Erythroblast (primary cell): ENCODE measurements around the gene HESX1.

Experiments
- DNase-seq, 2 experiments: peaks; one replicate each; lab custom pipeline; 2025; lab: John Stamatoyannopoulos, UW
- GATA1 ChIP-seq: IDR thresholded peaks from 2 replicates; pipeline ENCODE4 v1.6.1; 2011; ENCODE audit warnings: low read depth, mild to moderate bottlenecking, control low read depth, low read length, moderate library complexity
- POLR2A ChIP-seq: IDR thresholded peaks from 2 replicates; pipeline ENCODE4 v1.6.1; 2011; ENCODE audit warnings: mild to moderate bottlenecking, low read length

The HESX1 gene

DNA sequence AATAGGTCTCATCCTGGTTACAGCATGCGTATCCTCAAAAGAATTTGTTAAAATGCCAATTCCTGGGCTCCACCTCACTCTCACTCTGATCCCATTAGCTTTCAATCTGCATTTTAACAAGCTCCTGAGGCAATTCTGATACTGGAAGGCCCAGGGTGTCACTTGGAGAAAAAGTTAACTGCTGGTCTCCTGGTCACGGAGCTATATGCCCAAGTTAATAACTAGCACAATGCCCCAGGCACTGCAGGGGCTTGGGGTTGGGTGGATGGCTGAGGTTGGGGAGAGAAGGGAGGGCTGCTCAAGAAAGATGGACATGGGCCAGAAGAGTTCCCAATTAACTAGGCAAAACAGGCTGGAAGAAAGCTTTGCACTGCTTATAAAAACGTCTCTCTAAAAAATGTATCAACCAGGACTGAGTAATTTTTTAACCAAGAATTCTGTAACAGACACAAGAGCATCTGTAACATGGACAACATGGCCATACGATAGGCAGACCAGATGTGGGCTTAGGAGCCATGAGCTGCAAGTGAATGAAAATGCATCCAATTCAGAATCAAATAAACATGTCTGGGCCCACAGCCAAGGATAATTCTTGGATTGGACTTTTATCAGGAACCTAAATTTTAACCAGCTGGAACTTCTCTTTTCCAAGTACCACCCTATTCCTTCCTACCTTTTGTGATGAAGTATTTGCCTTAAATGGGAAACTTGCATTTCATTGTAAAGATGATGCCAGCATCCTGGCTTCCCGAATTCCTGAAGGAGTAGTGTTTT, 38.8 kb downstream of the HESX1 start:
- TF ChIP-seq POLR2A (no peak), GATA1 (no peak)
- no peak for DNase-seq

GRCh38 chr3:57160076-57160764, 39.6 kb downstream of the HESX1 start:
- no peak for DNase-seq

GRCh38 chr3:57158813-57159738, 40.7 kb downstream of the HESX1 start:
- TF ChIP-seq POLR2A (no peak), GATA1 (no peak)
- DNase-seq: no peak

More at GRCh38 chr3:57160076-57160764, 39.6 kb downstream of the HESX1 start:
- TF ChIP-seq GATA1 (no peak), POLR2A (no peak)

GRCh38 chr3:57158325-57158724, 41.5 kb downstream of the HESX1 start:
- TF ChIP-seq POLR2A (no peak), GATA1 (no peak)

GRCh38 chr3:57157545-57157944, 42.2 kb downstream of the HESX1 start:
- DNase-seq: no peak
- TF ChIP-seq GATA1: no peak
- no peak for TF ChIP-seq POLR2A

More at GRCh38 chr3:57158325-57158724, 41.5 kb downstream of the HESX1 start:
- DNase-seq: no peak

DNA sequence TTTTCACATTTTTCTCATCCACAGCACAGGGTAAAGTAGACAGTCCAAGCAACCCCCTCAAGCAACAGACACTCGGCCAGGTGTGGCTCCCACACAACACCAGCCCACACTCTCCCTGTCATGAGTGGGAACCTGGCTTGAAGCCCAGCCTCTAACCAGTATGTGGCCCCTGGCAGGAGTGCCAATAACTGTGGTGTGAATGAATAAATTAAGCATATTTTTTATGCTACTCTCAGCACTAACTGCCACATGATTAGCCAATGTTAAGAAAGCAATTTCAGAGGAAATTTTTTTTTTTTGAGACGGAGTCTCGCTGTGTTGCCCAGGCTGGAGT, 44.5 kb downstream of the HESX1 start:
- TF ChIP-seq GATA1: no peak
- no peak for TF ChIP-seq POLR2A

DNA sequence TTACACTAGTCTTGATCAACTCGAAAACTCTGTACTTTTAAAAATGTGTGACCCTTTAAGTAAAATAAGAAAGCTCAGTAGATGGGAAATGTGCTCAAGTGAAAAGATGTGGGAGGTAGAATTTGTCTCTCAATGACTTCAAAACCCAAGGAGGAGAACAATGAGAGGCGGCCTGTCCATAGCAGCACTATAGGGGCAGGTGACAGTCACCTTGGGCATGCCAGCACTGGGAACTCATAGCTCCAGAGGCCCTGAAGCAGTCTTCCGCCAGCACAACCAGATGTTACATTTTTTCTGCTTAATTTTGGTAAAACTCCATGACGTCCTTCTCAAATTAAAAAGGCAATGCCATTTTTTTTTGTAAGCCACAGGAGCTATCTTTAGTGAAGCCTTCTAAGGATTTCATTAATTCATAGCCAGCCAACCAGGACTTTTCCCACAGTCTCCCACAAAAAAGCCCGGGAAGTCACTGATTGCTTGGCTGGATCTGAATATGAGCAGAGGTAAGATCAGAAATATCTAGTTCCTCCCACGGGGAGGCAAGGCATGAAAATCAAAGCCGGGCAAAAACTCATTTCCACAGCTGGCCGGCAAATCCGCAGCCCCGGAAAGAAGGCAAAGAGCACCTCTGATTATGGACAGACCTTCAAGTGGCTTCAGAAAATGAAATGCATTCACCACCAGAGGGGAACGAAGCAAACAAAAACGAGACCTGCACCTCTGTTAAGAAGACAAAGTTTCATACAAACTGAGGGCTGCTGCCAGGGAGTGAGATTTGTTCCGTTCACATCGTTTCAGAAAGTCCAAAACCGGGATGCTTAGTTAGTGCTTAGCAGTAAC, 45.1 kb downstream of the HESX1 start:
- TF ChIP-seq POLR2A (no peak), GATA1 (no peak)
- no peak for DNase-seq

More for the DNA sequence above, 44.5 kb downstream of the HESX1 start:
- no peak for DNase-seq

- TF ChIP-seq GATA1 (no peak), POLR2A (no peak)
- no peak for DNase-seq
Observed at GRCh38 chr3:57152151-57153143, 47.3 kb downstream of the HESX1 start.

GRCh38 chr3:57151749-57152148, 48.0 kb downstream of the HESX1 start:
- DNase-seq: no peak
- no peak for TF ChIP-seq GATA1
- TF ChIP-seq POLR2A: no peak

DNA sequence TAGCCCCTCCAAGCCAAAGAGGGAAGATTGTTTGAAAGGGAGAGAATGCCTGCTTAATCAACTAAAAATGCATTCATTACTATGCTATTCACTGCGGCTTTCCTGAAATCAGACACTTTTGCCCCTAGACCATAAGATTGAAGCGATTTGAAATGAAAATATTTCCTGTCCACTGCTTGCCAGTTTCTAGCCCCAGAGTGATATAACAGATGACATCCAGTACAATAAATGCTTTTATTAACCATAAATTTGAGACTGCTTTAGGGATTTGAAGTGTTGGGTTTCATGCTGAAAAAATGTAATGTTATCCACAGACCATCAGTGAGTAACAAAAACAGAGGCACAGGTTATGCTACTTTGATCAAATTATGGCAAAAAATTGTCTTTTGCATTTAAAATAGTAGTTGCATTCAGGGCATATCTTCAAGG, 48.7 kb downstream of the HESX1 start:
- no peak for DNase-seq
- no peak for TF ChIP-seq GATA1
- no peak for TF ChIP-seq POLR2A

DNA sequence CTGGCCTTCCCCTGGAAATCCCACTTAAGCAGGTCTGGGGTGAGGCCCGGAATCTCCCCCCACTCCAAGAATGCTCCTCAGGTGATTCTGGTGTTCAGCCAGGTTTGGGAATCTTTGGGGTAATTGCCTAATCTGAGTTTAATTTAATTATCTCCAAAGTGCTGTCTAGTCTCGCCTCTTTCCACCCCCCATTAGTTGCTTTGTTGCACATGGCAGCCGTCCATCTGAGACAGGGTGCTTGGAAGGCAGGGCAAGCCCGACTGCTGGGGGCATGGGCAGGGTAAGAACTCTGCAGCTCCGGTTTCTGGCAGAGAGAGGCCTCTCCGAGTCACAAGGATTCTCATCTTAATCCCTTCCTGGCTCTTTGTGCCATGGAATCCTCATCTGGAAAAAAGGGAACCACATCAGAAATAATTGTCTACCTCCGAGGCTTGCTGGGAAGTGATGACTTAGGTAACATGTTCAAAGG, 49.6 kb downstream of the HESX1 start:
- no peak for TF ChIP-seq POLR2A
- no peak for TF ChIP-seq GATA1
- DNase-seq: no peak
